A172 (cell line): ENCODE data around the gene ATOH8. TPM values are rescaled to one million over a fixed set of nuclear protein-coding genes. Genes with fewer than 3 reads are reported as not detected.

Experiments
- DNase-seq: peaks from one replicate; pipeline ENCODE4 v3.0.0-alpha.2; 2015; ENCODE audit warnings: low spot score
- total RNA-seq: library from RNA; depleted of rRNA; stranded (reverse); fragments of >200 nt; shearing (Covaris generic); gene quantifications from 2 replicates; pipeline ENCODE4 v1.2.3, GENCODE V29; 2014

Gene ATOH8
- total RNA-seq, 1 experiment from 2014 or later, result 3.2 TPM

DNA sequence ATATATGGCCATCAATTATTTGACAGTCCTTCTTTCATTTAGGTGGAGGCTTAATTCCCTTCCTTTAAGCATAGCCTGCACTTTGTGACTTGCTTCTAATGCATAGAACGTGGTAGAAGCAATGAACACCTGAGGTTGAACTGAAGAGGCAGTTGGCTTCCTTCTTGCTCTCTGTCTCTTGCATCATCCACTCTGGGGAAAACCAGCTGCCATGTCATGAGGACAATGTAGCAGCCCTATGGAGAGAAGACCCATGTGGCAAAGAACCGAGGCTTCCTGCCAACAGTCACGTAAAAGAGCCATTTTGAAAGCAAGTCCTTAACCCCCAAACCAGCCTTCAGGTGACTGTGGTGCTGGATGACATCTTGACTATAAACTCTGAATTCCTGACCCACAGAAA, 46.8 kb downstream of the ATOH8 start:
- no peak for DNase-seq

DNA sequence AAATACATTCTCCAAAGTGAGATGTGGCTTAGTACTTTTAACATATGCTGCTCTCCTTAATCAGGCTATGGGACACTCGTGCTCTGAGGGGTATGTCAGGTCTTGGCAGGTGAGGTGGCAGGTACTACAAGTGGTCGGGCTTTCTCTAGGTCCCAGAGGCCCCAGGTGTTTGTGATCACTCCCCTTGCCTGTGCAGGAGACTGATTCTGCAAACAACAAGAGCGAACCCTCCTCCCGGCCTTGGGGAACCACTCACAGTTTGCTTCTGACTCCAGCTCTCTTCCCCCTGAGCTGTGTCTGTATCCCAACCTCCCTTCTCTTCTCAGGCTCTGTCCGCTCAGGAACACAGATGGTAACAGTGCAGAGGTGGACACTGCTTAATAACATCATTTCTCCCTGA, 48.1 kb downstream of the ATOH8 start:
- no peak for DNase-seq

DNA sequence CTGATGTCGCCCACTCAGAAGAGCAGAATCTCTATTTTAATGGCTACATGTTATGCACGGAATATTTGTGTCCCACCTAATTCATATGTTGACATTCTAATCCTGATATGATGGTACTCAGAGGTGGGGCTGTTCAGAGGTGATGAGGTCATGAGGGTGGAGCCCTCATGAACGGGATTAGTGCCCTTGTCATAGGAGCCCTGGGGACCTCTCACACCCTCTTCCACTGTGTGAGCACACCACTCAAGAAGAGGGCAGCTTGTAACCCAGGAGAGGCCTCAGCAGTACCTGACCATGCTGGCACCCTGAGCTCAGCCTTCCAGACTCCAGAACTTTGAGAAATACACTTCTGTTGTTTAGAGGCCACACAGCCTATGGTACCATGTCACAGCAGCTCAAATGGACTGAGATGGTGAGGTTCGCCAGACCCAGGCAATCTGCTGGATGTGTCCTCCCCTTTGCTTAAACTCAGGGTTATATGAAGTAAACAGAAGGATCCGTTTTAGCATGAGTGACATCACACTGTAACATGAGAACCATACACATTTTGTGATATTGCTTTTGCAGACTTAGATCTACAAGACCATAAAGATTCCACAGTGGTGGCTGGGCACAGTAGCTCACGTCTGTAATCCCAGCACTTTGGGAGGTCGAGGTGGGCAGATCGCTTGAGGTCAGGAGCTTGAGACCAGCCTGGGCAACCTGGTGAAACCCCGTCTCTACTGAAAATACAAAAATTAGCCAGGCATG, 48.7 kb downstream of the ATOH8 start:
- DNase-seq, result no peak

DNA sequence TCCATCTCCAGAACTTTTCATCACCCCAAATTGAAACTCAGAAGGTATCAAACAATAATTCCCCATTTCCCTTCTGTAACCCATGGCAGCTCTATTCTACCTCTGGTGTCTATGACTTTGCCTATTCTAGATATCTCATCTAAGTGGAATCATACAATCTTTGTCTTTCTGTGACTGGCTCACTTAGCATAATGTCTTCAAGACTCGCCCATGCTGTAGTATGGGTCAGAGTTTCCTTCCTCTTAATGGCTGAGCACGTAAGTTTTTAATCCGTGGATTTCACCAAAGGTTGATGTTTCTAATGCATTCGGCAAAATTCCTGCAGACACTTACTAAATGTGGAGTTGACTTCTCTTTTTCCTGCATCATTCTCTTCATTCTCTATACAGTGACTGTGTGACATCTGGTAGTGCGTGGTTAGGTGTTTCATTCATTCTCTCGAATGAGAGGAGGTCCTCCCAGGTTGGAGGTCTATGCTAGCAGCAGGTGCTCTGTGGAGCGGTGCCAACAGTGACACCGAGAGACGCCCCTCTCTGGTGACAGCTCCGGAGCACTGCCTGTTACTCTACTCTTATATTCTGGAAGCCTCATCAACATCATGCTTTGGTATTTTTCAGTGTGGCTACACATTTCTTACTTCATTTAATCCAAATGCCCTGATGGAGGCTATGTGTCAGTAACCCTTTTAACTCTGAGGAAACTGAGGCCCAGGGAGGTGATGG, 50.1 kb downstream of the ATOH8 start:
- no peak for DNase-seq

GRCh38 chr2:85804583-85804982, 50.8 kb downstream of the ATOH8 start:
- DNase-seq, result no peak

GRCh38 chr2:85806358-85807118, 52.7 kb downstream of the ATOH8 start:
- no peak for DNase-seq

GRCh38 chr2:85807756-85808155, 54.0 kb downstream of the ATOH8 start:
- DNase-seq, result no peak

DNA sequence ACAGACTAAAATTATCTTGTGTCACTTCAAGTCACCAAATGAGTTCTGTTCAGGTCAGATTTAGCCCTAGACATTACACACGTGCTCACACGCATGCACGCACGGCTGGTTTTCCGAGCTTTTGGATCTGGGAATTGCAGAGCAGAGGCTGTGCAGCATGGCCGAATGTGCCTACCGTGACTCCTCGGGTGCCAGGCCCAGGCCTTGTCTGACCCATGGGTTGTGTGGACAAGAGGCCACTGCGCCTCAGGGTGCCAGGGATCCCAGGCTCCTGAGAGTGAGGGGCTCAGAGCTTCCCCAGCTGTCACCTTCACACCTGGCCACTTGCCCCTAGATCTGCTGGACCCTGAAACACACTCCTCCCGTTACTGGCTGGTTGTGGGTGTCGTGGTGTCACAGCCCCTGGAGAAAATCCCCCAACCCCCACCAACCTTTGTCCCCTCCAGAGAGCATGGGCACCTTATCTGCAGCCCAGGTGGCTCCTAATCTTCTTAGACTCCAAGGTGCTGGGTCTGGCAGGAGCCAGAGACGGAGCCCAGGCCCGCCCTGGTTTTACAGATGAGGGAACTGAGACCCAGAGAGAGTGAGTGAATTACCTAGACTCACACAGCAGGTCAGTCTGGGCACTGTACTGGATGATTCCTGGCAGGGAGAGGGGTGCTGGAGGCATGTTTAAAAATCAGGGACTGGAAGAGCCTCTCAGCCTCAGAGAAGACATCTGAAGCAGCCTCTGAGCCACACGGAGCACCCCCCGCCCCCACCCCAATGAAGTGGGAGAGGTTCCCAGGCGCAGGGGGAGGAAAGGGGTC, 56.8 kb downstream of the ATOH8 start:
- no peak for DNase-seq

GRCh38 chr2:85811180-85812093, 57.6 kb downstream of the ATOH8 start:
- DNase-seq, result no peak

- DNase-seq, result no peak
These were observed 58.4 kb downstream of the ATOH8 start for GRCh38 chr2:85812094-85812735.

DNA sequence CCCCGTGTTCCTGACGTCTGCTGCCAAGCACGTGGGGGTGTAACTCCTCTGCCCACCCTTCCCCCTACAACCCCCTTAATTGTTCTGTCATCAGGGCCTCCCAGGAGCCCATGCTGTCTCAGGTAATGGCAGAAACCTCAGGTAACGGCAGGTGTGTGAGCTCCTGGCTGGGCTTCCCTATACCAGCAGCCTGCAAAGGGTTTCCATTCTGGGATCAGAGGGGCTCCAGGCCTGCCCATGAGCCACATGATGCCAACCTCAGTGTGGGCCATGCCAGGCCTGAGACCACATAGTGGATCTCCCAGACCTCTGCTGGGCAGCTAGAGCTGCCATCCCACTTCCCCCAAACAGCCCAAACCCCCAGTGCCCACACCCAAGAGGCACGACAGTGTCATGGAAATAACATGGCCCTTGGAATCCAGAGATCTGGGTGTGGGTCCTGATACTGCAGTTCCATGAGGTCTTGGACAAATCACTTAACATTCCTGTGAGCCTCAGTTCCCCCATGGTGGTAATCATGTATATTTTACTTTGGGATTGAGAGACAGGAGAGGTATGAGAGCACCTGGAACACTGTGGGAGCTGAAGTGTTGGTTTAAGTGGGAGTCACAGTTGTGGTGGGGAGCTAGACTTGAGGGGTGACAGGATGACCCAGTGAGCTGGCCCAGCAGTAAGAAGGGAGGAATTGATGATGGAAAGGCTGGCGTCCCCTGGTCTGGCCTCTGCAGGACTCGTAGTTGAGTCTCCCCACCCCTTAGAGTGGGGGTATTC, 59.6 kb downstream of the ATOH8 start:
- no peak for DNase-seq

DNA sequence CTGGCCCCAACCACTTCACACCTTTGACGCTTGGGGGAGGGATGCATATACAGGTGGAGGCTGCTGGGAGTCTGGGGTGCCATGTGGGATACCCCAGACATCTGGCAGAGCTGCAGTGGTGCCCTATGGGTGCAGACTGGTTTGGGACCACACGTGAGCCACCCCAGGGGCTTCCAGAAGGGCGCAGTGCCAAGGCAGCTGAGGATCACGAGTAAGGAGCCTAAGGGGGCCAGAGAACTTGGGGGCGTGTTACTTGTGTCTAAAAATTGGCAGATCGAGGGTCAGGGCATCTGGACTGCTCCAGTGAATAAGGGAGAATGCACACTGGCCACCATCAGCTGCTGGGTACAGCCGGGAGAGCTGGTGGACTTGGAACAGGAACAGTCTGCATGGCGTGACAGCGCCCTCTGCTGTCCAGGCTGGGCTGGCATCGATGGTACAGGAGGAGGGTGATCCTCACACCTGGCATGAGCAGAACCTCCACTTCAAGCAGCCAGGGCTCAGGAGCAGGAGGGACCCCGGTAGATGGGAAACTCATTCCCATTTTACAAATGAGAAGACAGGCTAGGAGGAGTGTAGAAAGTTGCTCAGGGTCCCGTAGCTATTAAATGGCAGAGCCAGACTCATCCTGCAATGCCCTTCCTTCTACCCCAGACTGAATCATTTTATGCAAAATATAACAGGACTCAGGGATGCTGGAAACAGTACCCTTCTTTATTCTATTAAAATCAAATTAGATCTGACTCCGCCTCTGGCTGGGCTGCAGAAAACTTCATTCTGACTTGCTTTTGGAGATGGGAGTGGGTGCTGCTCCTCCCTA, 60.4 kb downstream of the ATOH8 start:
- peak; percentile 88 for DNase-seq

- no peak for DNase-seq
These were observed 61.2 kb downstream of the ATOH8 start for GRCh38 chr2:85814802-85815550.

GRCh38 chr2:85819811-85820510, 66.2 kb downstream of the ATOH8 start:
- DNase-seq, result no peak

DNA sequence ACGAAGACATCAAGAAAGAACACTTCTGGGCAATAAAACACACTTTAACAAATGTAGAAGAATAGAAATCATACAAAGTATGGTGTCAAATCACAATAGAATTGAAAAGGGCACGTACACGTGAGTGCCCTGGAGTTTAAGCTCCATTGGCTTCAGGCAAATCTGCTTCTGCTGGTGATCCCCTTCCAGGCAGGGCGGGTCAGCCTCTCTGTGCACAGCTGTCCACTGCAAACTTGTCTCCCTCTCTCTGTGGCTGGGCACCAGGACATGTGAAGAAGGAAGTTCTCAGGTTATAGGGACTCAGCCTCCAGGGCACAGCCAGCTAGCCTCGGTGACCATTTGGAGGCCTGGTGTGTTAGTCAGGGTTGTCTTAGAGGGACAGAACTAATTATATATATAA, 69.0 kb downstream of the ATOH8 start:
- DNase-seq, result no peak

GRCh38 chr2:85823951-85824350, 70.2 kb downstream of the ATOH8 start:
- DNase-seq, result no peak
